Measurements from ENCODE around the gene UVRAG.

UVRAG gene

DNA sequence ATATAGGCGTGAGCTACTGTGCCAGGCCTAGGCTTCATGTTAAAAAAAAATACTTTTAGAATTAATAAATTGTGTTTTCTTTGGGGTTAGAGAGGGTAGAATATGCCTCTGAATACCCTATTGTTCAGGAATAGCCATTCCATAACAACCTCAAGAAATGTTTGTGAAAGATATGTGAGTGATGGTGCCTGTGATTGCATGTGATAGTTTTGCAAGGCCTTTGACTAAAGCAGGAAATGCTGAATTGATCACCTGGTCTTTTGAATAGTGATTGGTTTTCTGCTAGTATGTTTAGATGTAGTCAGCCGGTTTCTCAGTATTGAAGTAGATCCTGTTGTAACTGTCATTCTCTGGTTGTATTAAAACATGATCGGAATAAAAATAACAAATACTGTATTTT, 73.4 kb downstream of the UVRAG start:
- Mint-ChIP-seq H3K4me3 (no peak overlapping the region), H3K9me3 (no peaks in the 10 kb centered on the region), H3K36me3 (ENCODE audit: low read depth) (peaks cover 44% of the 10 kb centered on the region), H3K27ac (no peak overlapping the region), H3K4me1 (ENCODE audit: low read depth) (peaks cover 41% of the 10 kb centered on the region), H3K27me3 (no peaks in the 10 kb centered on the region)

DNA sequence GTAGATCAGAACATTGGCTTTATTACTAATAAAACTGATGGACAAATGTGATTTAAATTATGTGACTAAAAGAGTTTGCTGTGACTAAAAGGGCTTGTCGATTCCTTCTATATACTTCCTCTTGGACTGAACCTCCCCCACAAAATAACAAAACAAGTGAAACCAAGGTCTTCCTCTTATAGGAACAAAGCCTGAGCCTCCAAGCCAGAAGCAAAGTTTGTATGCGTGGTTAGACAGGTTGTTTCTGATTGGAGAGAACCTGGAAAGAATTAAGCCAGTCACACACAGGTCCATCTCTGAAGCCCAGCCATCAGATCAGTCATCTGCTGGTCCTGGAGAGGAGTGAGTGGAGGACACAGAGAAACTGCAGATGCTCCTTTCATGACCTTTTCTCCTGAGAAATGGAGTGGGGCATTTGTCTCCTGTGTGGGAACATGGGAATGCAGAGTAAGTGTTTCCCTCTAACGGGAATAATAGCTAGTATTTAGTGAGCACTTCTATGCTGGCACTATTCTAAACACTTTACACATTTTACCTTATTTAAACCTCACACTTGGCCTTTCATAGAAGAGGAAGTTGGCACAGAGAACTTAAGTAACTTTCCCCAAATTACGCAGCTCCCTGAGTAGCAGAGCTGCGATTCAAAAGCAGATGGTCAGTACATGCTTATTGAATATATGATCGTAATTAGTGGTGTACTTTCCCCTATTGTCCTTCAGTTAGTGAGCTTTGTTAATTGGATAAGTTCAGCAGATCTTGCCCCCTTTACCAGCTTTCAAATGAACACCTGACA, 77.1 kb downstream of the UVRAG start:
- H3K27me3 Mint-ChIP-seq = no peaks in the 10 kb centered on the region
- H3K36me3 Mint-ChIP-seq (ENCODE audit: low read depth) = peaks cover 34% of the 10 kb centered on the region
- peak overlapping the region; percentile 32 for H3K4me3 Mint-ChIP-seq
- H3K4me1 Mint-ChIP-seq (ENCODE audit: low read depth) = peaks cover 66% of the 10 kb centered on the region
- H3K27ac Mint-ChIP-seq = peak overlapping the region; percentile 67
- no peaks in the 10 kb centered on the region for H3K9me3 Mint-ChIP-seq

DNA sequence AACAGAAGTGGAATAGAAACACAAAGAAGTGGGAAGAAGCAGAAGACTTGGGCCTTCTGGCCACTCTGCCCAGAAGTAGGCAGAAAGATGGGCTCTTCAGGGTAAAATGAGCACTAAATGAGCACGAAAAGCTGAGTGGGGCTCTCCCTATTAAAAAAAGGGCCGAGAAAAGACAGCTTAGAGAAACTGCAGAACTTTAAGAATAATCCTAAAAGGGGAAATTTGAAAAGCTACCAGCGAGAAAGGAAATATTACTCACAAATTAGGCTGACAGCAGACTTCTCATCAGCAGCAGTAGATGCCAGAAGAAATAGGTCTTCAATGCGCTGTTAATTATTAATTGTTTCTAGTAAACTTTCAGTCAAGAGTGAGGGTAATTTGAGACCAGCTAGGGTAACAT, 78.2 kb downstream of the UVRAG start:
- H3K4me3 Mint-ChIP-seq = peak overlapping the region; percentile 14
- H3K9me3 Mint-ChIP-seq = no peaks in the 10 kb centered on the region
- H3K27me3 Mint-ChIP-seq = no peaks in the 10 kb centered on the region
- peak overlapping the region; percentile 38 for H3K27ac Mint-ChIP-seq
- peaks cover 35% of the 10 kb centered on the region for H3K36me3 Mint-ChIP-seq (ENCODE audit: low read depth)
- H3K4me1 Mint-ChIP-seq (ENCODE audit: low read depth) = peaks cover 66% of the 10 kb centered on the region

DNA sequence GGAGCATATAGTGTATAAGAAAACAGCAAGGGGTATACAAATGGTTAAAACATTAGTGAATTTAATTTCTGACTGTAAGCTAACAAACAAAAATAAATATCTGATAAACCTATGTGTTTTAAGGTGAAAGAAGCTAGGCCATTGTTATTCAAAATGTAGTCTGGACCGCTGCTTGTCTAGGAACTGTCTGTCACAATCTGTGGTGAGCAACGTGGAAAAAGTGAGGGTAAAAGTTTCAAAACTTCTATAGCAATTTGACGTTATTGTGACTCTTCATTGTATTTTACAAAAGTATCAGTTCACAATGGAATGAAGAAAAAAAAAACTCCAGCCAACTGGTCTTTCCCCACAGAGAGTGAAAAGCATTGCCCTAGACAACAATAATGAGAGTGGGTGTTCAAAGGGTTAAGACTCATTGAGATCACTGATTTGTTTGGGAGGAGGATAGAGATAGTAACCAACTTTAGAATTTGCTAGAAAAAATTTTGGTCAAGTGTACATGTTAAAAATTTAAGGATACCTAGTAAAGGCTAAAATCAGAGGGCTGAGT, 79.1 kb downstream of the UVRAG start:
- H3K27ac Mint-ChIP-seq = peak overlapping the region; percentile 76
- H3K36me3 Mint-ChIP-seq (ENCODE audit: low read depth) = peaks cover 32% of the 10 kb centered on the region
- H3K27me3 Mint-ChIP-seq = no peaks in the 10 kb centered on the region
- H3K4me3 Mint-ChIP-seq = no peak overlapping the region
- H3K9me3 Mint-ChIP-seq = no peaks in the 10 kb centered on the region
- H3K4me1 Mint-ChIP-seq (ENCODE audit: low read depth) = peaks cover 66% of the 10 kb centered on the region

GRCh38 chr11:75896843-75897419, 81.9 kb downstream of the UVRAG start:
- Mint-ChIP-seq H3K36me3 (ENCODE audit: low read depth) (peaks cover 15% of the 10 kb centered on the region), H3K4me3 (no peak overlapping the region), H3K27me3 (no peaks in the 10 kb centered on the region), H3K4me1 (ENCODE audit: low read depth) (peaks cover 48% of the 10 kb centered on the region), H3K9me3 (no peaks in the 10 kb centered on the region), H3K27ac (no peak overlapping the region)

DNA sequence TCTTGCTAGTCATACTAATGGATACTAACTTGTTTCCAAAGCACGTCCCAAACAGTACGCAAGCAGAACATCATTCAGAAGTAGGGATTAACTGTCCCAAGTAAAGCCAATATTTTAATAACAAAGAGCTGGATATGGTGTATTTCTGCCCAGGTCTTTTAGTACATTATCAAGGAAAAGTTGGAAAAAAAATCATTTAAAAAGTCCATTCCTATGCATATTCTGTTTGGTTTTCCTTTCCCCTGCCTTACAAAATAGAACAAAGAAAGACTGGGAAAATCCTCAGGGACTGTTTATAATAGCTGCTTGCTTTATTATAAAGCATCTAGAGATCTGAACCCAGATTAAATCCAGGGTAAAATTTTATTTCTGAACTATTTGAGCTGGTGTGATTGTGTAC, 83.9 kb downstream of the UVRAG start:
- Mint-ChIP-seq H3K4me3 (no peak overlapping the region), H3K9me3 (no peaks in the 10 kb centered on the region), H3K4me1 (ENCODE audit: low read depth) (peaks cover 40% of the 10 kb centered on the region), H3K27ac (no peak overlapping the region), H3K36me3 (ENCODE audit: low read depth) (peaks cover 7% of the 10 kb centered on the region), H3K27me3 (no peaks in the 10 kb centered on the region)

DNA sequence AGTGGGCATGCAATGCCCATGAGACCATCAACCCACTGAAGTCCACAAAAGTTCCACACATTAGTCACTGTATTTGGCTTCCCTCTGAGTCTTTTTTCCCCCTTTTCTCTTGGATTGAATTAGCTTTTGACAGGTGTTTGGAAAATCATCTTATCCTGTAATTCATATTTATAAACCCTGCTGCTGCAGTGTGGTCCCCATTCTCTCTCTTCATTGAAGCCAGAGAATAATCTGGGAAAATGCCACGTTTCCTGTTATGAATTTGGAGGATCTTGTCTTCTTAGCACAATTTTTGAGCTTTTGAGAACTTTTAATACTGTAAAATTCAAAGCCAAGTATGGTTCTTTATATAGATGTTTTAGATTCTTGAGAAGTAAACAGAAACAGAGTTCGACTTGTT, 84.8 kb downstream of the UVRAG start:
- Mint-ChIP-seq H3K27ac (no peak overlapping the region), H3K4me1 (ENCODE audit: low read depth) (peaks cover 30% of the 10 kb centered on the region), H3K27me3 (no peaks in the 10 kb centered on the region), H3K4me3 (no peak overlapping the region), H3K36me3 (ENCODE audit: low read depth) (peaks cover 4% of the 10 kb centered on the region), H3K9me3 (no peaks in the 10 kb centered on the region)

- H3K36me3 Mint-ChIP-seq (ENCODE audit: low read depth) = peaks cover 15% of the 10 kb centered on the region
These were observed 85.8 kb downstream of the UVRAG start for GRCh38 chr11:75900848-75901247.

DNA sequence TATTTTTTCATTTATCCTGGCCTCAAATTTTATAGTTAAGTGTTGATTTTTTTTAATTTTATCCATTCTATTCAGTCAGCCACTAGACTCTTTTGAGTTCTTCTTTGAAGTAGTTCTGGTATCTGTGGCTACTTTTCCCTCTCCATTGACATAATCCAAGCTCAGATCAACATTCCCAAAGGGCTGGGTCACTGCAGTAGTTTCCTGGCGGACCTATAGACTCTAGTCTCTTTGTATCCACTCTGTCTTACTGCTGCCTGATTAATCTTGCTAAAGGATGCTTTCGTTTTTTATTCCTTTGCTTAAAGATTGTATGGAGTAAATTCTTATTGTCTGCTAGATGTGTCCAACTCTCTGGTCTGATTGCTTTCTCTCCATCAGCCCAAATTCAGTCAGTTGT, 87.6 kb downstream of the UVRAG start:
- peak overlapping the region; percentile 12 for H3K27ac Mint-ChIP-seq
- peaks cover 26% of the 10 kb centered on the region for H3K4me1 Mint-ChIP-seq (ENCODE audit: low read depth)
- H3K9me3 Mint-ChIP-seq = no peaks in the 10 kb centered on the region
- no peaks in the 10 kb centered on the region for H3K27me3 Mint-ChIP-seq
- no peak overlapping the region for H3K4me3 Mint-ChIP-seq
- peaks cover 25% of the 10 kb centered on the region for H3K36me3 Mint-ChIP-seq (ENCODE audit: low read depth)

More at GRCh38 chr11:75900848-75901247, 85.8 kb downstream of the UVRAG start:
- no peak overlapping the region for H3K27ac Mint-ChIP-seq
- H3K4me3 Mint-ChIP-seq = no peak overlapping the region
- peaks cover 25% of the 10 kb centered on the region for H3K4me1 Mint-ChIP-seq (ENCODE audit: low read depth)
- no peaks in the 10 kb centered on the region for H3K27me3 Mint-ChIP-seq
- H3K9me3 Mint-ChIP-seq = no peaks in the 10 kb centered on the region

- Mint-ChIP-seq H3K4me1 (ENCODE audit: low read depth) (peaks cover 32% of the 10 kb centered on the region), H3K27me3 (no peaks in the 10 kb centered on the region), H3K27ac (no peak overlapping the region), H3K4me3 (no peak overlapping the region), H3K36me3 (ENCODE audit: low read depth) (peaks cover 27% of the 10 kb centered on the region), H3K9me3 (no peaks in the 10 kb centered on the region)
These were observed 88.3 kb downstream of the UVRAG start for GRCh38 chr11:75903276-75903675.

- Mint-ChIP-seq H3K27me3 (no peaks in the 10 kb centered on the region), H3K27ac (no peak overlapping the region), H3K36me3 (ENCODE audit: low read depth) (peaks cover 25% of the 10 kb centered on the region), H3K9me3 (no peaks in the 10 kb centered on the region), H3K4me1 (ENCODE audit: low read depth) (peaks cover 53% of the 10 kb centered on the region), H3K4me3 (no peak overlapping the region)
These were observed 90.4 kb downstream of the UVRAG start for GRCh38 chr11:75905434-75905833.

DNA sequence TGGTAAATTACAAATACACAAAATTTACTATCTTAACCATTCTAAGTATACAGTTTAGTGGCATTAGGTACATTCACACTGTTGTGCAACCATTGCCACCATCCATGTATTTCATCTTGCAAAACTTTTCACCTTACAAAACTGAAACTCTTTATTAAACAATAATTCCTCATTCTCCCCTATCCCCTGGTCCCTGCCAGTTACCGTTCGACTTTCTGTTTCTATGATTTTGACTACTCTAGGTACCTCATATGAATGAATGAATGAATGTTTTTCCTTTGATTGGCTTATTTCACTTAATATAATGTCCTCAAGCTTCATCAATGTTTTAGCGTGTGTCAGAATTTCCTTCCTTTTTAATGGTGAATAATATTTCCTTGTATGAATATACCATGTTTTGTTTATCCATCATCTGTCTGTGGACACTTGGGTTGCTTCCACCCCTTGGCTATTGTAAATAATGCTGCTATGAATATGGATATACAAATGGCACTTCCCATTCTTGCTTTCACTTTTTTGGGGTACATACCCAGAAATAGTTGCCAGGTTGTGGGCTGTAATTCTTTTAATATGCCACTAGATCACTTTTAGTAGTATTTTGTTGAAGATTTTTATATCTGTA, 93.0 kb downstream of the UVRAG start:
- H3K4me3 Mint-ChIP-seq = no peak overlapping the region
- peaks cover 43% of the 10 kb centered on the region for H3K36me3 Mint-ChIP-seq (ENCODE audit: low read depth)
- H3K4me1 Mint-ChIP-seq (ENCODE audit: low read depth) = peaks cover 50% of the 10 kb centered on the region
- no peaks in the 10 kb centered on the region for H3K27me3 Mint-ChIP-seq
- peak overlapping the region; percentile 59 for H3K27ac Mint-ChIP-seq
- H3K9me3 Mint-ChIP-seq = no peaks in the 10 kb centered on the region

- Mint-ChIP-seq H3K9me3 (no peaks in the 10 kb centered on the region), H3K36me3 (ENCODE audit: low read depth) (peaks cover 48% of the 10 kb centered on the region), H3K4me1 (ENCODE audit: low read depth) (peaks cover 41% of the 10 kb centered on the region), H3K4me3 (no peak overlapping the region), H3K27ac (no peak overlapping the region), H3K27me3 (no peaks in the 10 kb centered on the region)
These were observed 95.6 kb downstream of the UVRAG start for GRCh38 chr11:75910426-75911145.

DNA sequence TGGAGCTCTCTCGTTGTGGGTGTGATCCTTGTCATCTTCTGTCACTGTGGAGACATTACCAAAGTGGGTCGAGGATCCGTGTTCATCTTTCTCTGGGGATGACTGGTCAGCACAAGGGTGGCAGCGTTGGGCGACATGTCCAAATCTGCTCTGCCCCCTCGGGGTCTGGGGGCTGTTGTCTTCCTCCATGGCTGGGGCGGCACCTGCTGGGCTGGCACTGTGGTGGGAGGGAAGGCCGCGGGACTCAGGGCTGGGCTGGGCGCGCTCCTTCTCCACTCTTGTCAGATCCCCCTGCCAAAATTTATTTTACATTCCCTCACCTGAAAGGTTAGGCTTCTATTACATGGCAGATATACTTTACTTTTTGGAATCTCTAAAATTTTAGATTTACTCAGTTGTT, 96.4 kb downstream of the UVRAG start:
- no peaks in the 10 kb centered on the region for H3K9me3 Mint-ChIP-seq
- H3K27me3 Mint-ChIP-seq = no peaks in the 10 kb centered on the region
- H3K36me3 Mint-ChIP-seq (ENCODE audit: low read depth) = peaks cover 43% of the 10 kb centered on the region
- H3K4me1 Mint-ChIP-seq (ENCODE audit: low read depth) = peaks cover 41% of the 10 kb centered on the region
- no peak overlapping the region for H3K27ac Mint-ChIP-seq
- no peak overlapping the region for H3K4me3 Mint-ChIP-seq

DNA sequence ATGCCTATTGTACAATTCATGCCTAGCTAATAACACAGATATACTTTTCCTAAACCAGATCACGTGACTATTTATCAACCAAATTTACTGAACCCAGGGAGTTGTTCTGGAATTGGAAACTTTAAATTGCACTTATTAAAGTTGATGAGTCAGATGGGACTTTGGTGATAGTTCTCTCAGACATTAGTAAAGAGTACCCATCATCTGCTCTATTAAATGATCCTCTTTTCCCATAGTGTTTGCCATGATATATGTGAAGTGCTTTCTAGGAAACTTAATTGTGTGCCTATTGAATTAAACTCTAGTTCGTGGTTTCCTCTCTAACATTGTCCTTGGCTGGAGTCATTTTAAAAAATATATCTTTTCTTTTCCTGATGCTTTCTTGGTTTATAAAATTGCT, 99.0 kb downstream of the UVRAG start:
- H3K4me1 Mint-ChIP-seq (ENCODE audit: low read depth) = peaks cover 17% of the 10 kb centered on the region
- peaks cover 44% of the 10 kb centered on the region for H3K36me3 Mint-ChIP-seq (ENCODE audit: low read depth)
- H3K4me3 Mint-ChIP-seq = no peak overlapping the region
- H3K27me3 Mint-ChIP-seq = no peaks in the 10 kb centered on the region
- H3K27ac Mint-ChIP-seq = no peak overlapping the region
- no peaks in the 10 kb centered on the region for H3K9me3 Mint-ChIP-seq
